Hindlimb muscle (tissue), 1 donor: ENCODE data around the gene MRPS18A. TPM values are rescaled to one million over a fixed set of nuclear protein-coding genes. Genes with fewer than 3 reads are reported as not detected.

ENCODE experiments used
- DNase-seq: peaks from one replicate; pipeline ENCODE4 v3.0.0-alpha.2; 2013
- polyA plus RNA-seq: library from polyadenylated mRNA; unstranded; fragments of 120-200 nt; gene quantifications from one replicate; pipeline ENCODE4 v1.2.1, GENCODE V29; 2013; ENCODE audit not compliant: insufficient read length

MRPS18A gene
- polyA plus RNA-seq, 1 donor, result 31.9 TPM

DNA sequence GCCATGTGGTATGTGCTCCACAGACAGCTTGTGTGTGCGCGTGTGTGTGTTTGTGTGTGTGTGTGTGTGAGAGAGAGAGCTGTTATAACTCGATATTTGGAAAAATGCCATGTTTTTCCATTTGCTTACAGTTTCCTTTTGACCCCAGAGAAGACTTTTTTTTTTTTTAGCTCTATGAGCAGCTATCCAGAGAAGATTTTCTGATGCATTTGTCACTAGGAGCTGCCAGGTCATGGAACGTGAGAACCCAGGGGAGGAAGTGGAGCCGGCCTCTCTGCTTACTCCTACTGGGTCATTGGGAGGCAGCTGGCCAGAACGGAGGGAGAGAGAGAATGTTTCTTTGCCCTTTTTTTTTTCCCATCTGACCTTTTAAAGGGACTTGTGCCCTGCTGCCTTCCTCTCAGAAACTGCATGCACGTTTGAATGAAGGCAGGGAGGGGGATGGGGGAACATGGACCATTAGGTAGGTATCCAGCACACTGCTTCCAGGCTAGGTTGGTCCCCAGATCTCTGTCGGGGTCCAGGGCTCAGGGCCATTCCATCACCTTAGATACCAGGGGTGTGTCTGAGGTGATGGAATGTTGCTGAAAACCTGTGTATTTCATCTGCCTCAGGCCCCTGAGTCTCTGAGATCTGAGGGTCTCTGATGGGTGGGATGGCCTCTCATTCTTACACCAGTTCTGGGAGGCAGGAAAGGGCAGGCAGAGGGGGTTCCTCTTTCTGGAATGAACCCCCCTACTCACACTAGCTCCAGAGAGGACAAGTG lies 11.2 kb upstream of the MRPS18A start:
- no peak for DNase-seq

DNA sequence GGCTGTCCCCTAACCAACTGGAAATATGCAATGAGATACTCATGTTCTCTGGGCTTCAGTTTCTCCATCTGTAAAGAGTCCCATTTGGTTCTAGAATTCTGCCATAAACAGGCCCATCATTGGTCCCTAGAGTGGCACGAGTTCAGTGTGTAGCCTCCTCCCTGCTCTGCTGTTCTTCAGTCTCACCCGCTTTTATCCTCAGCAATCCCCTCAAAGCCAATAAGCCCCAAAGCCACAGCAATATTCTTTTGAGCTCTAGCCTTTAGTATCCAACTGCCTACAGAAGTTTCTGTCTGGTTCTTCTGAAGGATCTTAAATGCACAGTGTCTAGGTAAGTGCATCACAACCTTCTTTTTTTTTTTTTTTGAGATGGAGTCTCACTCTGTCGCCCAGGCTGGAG lies 9.8 kb upstream of the MRPS18A start:
- DNase-seq, result no peak

- DNase-seq, result no peak
These were observed 8.3 kb upstream of the MRPS18A start for GRCh38 chr6:43695967-43696291.

GRCh38 chr6:43695215-43695966 lies 7.8 kb upstream of the MRPS18A start:
- peak; percentile 64 for DNase-seq

GRCh38 chr6:43689421-43689820 lies 1.8 kb upstream of the MRPS18A start:
- DNase-seq, result no peak

DNA sequence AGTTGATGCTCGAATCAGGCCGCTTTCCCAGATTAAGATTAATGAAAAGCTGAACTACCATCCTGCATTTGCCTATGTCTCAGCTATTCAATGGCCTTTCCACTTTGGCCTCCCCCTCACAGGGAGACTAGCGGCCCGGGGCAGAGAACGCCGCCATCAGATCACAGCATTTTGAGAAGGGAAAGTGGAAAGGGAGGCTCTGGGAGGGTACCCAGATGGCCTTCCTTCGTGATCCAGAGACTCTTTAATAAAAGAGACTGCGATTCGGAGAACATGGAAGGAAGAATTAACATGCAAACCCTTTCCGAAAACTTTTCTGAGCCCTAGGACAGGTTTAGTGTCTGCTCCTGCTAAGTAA lies 533 bp downstream of the MRPS18A start:
- DNase-seq, result no peak

DNA sequence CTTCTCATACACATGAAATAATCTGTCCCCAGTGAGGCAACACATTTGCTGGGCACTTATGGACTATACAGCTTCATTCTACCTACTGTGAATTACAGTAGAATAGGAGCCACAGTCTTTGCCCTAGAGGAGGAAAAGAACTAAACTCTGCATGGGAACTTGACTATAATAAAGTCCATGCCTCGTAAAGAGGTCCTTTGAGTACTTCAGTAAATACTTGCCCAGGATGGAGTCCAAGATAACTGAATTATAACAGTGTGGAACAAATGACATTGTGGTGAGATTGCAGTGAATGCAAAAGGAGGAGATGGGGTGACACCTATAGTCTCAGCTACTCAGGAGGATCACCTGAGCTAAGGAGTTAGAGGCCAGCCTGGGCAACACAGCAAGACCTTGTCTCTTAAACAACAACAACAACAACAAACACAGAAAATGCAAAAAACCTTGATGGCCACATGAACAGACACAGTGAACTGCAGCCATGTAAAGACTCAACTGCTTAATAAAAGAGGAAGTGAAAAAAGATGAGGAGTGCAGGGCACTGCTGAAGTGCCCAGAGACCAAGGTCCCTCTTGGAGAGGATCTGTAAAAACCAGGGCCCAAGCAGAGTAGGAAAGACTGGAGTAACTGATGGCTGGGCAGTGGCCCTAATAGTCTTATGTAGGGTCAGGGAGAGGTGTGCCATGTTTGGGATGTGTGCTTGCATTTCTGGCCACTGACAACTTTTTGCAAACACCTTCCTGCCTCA lies 3.7 kb downstream of the MRPS18A start:
- DNase-seq, result no peak

- DNase-seq, result no peak
These were observed 4.7 kb downstream of the MRPS18A start for GRCh38 chr6:43682724-43683429.

- no peak for DNase-seq
These were observed 6.3 kb downstream of the MRPS18A start for GRCh38 chr6:43681303-43681702.

DNA sequence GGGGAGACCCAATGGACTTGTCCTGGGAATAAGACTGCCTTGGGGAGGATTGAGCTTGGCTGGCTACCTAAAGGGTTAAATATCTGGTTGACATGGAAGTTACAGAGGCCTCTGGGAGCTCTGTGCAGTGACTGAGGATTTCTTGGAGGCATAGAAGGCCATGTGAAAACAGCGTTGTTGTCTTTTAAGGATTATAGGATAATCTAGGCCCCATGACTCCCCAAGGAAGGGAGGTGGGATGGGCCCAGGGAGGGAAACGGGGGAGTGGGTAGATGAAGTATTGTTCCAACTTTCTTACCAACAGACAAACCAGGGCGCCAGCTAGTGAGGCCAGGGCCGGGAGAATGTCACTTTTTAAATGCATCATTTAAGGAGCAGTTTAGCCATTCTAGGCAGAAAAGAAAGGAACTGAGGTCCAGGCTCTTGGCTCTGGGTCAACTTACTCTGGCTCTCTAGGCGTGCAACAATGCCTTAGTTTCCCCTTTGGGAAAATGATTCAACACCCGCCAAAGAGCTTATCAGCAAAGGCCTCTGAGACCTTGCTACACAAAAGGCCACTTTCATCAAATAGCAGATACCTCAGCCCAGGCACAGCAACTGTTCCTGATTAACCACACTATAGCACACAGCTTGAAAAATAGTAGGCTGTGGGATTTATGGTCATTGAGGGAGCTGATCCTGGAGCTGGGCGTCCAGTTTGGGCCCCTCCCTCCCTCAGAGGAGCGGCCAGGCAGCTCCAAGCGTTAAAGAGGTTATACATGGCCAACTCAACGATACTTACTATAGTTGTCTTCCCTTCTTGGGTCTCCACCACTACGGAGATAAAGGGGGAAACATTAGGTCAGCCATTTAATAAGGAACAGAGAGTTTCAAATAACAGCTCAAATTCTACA lies 7.0 kb downstream of the MRPS18A start:
- DNase-seq, result no peak

GRCh38 chr6:43679057-43679456 lies 8.5 kb downstream of the MRPS18A start:
- no peak for DNase-seq

GRCh38 chr6:43678341-43678740 lies 9.2 kb downstream of the MRPS18A start:
- DNase-seq, result no peak

- DNase-seq, result no peak
These were observed 9.8 kb downstream of the MRPS18A start for GRCh38 chr6:43677759-43678158.

- no peak for DNase-seq
These were observed 10.5 kb downstream of the MRPS18A start for GRCh38 chr6:43676962-43677606.

DNA sequence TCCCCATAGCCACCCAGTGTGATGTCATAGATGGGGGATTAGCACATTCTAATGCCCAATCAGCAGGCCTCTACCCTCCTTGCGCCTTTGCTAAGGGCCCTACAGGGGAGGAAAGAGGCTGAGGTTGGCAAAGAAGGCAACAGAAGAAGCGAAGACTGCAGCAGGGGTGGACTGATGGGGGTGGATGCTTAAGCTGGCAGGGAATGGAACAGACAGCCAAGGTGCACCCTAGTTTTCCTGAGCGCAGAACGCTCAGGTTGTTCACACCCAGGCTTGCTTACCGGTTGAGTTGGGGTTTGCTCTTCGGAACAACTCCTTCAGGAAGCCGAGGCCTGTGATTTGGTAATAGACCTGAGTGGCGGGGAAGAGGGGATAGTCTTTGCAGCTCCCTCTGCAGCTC lies 12.7 kb downstream of the MRPS18A start:
- DNase-seq, result no peak

DNA sequence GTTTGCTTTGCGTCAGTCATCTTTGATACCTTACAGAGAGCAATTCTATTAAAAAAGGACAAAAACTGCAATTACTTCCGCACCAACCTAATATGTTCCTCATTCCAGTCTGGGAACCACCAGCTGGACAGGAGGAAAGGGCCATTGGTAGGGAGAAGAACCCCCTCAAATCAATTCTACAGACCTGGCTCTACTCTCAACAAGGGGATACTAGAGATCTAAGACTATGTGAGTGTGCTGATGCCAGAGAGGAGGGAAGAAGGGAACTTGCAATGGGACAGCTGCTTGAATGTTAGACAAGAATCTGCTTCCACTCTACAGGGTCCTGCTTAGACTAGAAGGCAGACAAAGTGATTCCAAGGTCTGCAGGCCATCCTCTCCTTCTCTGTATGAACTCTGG lies 13.3 kb downstream of the MRPS18A start:
- DNase-seq, result no peak

DNA sequence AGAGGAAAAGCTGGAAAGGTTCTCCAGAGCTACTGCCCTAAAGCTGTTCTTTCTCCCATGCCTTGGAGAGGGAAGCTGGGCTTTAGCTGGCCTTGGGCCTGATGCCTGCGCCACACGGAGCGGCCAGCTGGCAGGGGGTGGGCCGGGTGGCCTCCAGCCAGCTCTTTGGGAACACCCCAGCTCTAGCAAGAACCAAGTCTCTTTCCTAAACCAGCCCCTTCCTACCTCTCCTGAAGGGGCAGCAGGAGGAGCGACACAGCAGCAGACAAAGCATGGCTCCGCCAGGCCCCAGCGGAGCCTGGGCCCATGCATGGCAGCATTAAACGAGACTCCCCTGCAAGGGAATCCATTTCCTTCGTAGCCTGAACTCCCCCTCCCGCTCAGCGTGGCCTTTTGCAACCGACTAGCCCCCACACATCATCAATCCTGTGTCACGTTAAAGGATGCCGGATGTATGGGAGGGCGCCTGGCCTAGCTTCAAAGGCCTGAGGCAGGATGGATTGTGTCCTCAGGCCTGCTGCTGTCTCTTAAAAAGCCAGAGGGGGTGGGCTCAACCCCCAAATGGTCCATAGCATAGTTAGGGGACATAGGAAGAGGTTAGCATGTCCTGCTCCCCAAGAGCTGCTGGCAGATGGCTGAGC lies 14.0 kb downstream of the MRPS18A start:
- no peak for DNase-seq

- no peak for DNase-seq
These were observed 15.5 kb downstream of the MRPS18A start for GRCh38 chr6:43671801-43672690.

DNA sequence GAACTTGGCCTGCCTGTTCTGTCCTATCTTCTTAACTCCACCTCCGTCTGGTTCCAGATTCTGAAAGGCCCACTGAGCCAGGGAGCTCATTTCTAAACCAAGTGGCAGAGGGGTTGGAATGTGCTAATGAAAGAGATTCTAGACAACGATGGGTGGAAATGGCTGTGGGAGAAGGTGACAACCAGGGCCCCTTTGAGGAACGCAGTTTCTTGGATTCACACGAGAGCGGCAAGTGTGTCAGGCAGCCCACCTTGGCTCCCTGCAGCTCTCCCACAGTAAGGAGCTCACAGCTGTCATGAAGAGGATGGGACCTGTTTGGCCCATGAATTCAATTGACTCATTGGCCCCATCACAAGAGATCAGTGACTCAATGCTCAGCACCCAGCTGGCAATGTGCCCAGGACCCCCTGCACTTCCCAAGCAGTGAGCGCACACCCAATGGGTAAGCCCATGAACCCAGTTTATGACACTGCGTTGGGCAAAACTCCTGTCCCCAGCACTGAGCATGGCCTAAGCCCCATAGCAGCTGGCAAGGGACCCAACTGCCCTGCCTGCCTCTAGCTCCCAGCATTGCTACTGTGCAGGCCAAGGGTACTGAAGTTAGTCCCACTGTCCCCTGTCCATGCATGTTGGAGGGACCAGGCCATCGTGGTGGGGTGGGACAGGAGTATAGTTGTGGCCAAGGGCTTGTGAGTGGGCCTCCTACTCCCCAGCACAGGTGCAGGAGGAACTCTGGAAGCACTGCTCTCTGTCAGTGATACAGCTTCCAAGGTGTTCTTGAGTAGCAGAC lies 16.4 kb downstream of the MRPS18A start:
- no peak for DNase-seq
